H9 (cell line): Measurements from ENCODE around the gene GRK1. TPM values are rescaled to one million over a fixed set of nuclear protein-coding genes. Genes with fewer than 3 reads are reported as not detected.

Source experiments
- DNase-seq: peaks from one replicate; pipeline ENCODE4 v3.0.0-alpha.2; 2017
- H2AFZ ChIP-seq: one replicate; pipeline ENCODE4 v1.6.1; 2013; ENCODE audit warnings: mild to moderate bottlenecking, low read length, control low read depth, moderate library complexity
- H2AK5ac ChIP-seq: 2 replicates; pipeline ENCODE4 v1.6.1; 2013; ENCODE audit warnings: low read length, control low read depth, mixed read lengths; ENCODE audit not compliant: insufficient read length
- H2BK120ac ChIP-seq: one replicate; pipeline ENCODE4 v1.6.1; 2013; ENCODE audit warnings: low read depth, mild to moderate bottlenecking, low read length, control low read depth, inconsistent platforms; ENCODE audit not compliant: poor library complexity, severe bottlenecking
- H2BK12ac ChIP-seq: 2 replicates; pipeline ENCODE4 v1.6.1; 2013; ENCODE audit warnings: low read length, control low read depth, mixed read lengths, low read depth; ENCODE audit not compliant: insufficient read length
- H2BK15ac ChIP-seq: 2 replicates; pipeline ENCODE4 v1.6.1; 2013; ENCODE audit warnings: low read depth, low read length, control low read depth
- H2BK20ac ChIP-seq: one replicate; pipeline ENCODE4 v1.6.1; 2013; ENCODE audit warnings: low read depth, mild to moderate bottlenecking, low read length, control low read depth, inconsistent platforms; ENCODE audit not compliant: poor library complexity, severe bottlenecking
- H2BK5ac ChIP-seq: 2 replicates; pipeline ENCODE4 v1.6.1; 2013; ENCODE audit warnings: low read length, control low read depth, mixed read lengths; ENCODE audit not compliant: insufficient read length
- H3K14ac ChIP-seq: 2 replicates; pipeline ENCODE4 v1.6.1; 2013; ENCODE audit warnings: low read length, control low read depth; ENCODE audit not compliant: insufficient read depth
- H3K18ac ChIP-seq: 2 replicates; pipeline ENCODE4 v1.6.1; 2013; ENCODE audit warnings: low read depth, mild to moderate bottlenecking, mixed read lengths, low read length, control low read depth; ENCODE audit not compliant: insufficient read length
- H3K23ac ChIP-seq: 2 replicates; pipeline ENCODE4 v1.6.1; 2013; ENCODE audit warnings: low read length, control low read depth, mixed read lengths, low read depth; ENCODE audit not compliant: insufficient read length
- H3K23me2 ChIP-seq: 2 replicates; pipeline ENCODE4 v1.6.1; 2013; ENCODE audit warnings: low read depth, mild to moderate bottlenecking, mixed read lengths, low read length, control low read depth; ENCODE audit not compliant: insufficient read length, poor library complexity, severe bottlenecking
- H3K27ac ChIP-seq: 2 replicates; pipeline ENCODE4 v1.5.1; 2013; ENCODE audit warnings: low read length, control low read depth, mixed read lengths, low read depth; ENCODE audit not compliant: insufficient read length
- H3K27me3 ChIP-seq: 2 replicates; pipeline ENCODE4 v1.6.1; 2013; ENCODE audit warnings: low read length, control low read depth, inconsistent platforms; ENCODE audit not compliant: insufficient read depth
- H3K4ac ChIP-seq: 2 replicates; pipeline ENCODE4 v1.6.1; 2013; ENCODE audit warnings: low read depth, mild to moderate bottlenecking, control low read depth, inconsistent platforms, low read length, moderate library complexity
- H3K4me1 ChIP-seq: 2 replicates; pipeline ENCODE4 v1.6.1; 2013; ENCODE audit warnings: low read length, control low read depth, inconsistent platforms; ENCODE audit not compliant: insufficient read depth
- H3K4me2 ChIP-seq: 2 replicates; pipeline ENCODE4 v1.6.1; 2013; ENCODE audit warnings: low read length, control low read depth, mixed read lengths; ENCODE audit not compliant: insufficient read length, insufficient read depth
- H3K56ac ChIP-seq: 2 replicates; pipeline ENCODE4 v1.6.1; 2013; ENCODE audit warnings: low read depth, mild to moderate bottlenecking, mixed read lengths, low read length, control low read depth; ENCODE audit not compliant: insufficient read length
- H3K79me1 ChIP-seq: 2 replicates; pipeline ENCODE4 v1.6.1; 2013; ENCODE audit warnings: low read depth, mild to moderate bottlenecking, moderate library complexity, low read length, control low read depth, inconsistent platforms; ENCODE audit not compliant: insufficient read depth, poor library complexity, severe bottlenecking
- H3K79me2 ChIP-seq: 2 replicates; pipeline ENCODE4 v1.6.1; 2013; ENCODE audit warnings: low read length, control low read depth, inconsistent platforms; ENCODE audit not compliant: insufficient read depth
- H3K9ac ChIP-seq: 2 replicates; pipeline ENCODE4 v1.6.1; 2013; ENCODE audit warnings: low read length, control low read depth, mixed read lengths; ENCODE audit not compliant: insufficient read length; ENCODE audit errors: extremely low read depth
- H3K9me3 ChIP-seq: one replicate; pipeline ENCODE4 v1.6.1; 2013; ENCODE audit warnings: low read depth, low read length, inconsistent platforms; ENCODE audit not compliant: control insufficient read depth
- H3T11ph ChIP-seq: one replicate; pipeline ENCODE4 v1.6.1; 2013; ENCODE audit warnings: mild to moderate bottlenecking, low read length, control low read depth, inconsistent platforms
- H4K20me1 ChIP-seq: one replicate; pipeline ENCODE4 v1.6.1; 2013; ENCODE audit not compliant: control insufficient read depth, insufficient read length, insufficient read depth
- H4K5ac ChIP-seq: 2 replicates; pipeline ENCODE4 v1.6.1; 2013; ENCODE audit warnings: low read depth, mild to moderate bottlenecking, mixed read lengths, low read length, control low read depth; ENCODE audit not compliant: insufficient read length
- H4K8ac ChIP-seq: replicated peaks from 2 replicates; pipeline ENCODE4 v1.6.1; 2013; ENCODE audit warnings: low read length, control low read depth, mixed read lengths, low read depth; ENCODE audit not compliant: insufficient read length
- H4K91ac ChIP-seq: 2 replicates; pipeline ENCODE4 v1.6.1; 2013; ENCODE audit warnings: low read depth, mild to moderate bottlenecking, moderate library complexity, mixed read lengths, low read length, control low read depth; ENCODE audit not compliant: insufficient read length
- H3K27ac Mint-ChIP-seq, 3 experiments: 2 replicates in 2 of 3; 3 replicates in 1 of 3; pipeline ENCODE4 v1.8.0; 2020 to 2021; ENCODE audit warnings: mixed read lengths in 3 of 3, mild to moderate bottlenecking in 1 of 3, moderate library complexity in 1 of 3
- H3K27me3 Mint-ChIP-seq: 2 replicates; pipeline ENCODE4 v1.8.0; 2021; ENCODE audit warnings: low read depth, mild to moderate bottlenecking, moderate library complexity, mixed read lengths
- H3K36me3 Mint-ChIP-seq, 3 experiments: 2 replicates in 2 of 3; 3 replicates in 1 of 3; pipeline ENCODE4 v1.8.0; 2020 to 2021; ENCODE audit warnings: low read depth in 3 of 3, mixed read lengths in 3 of 3; ENCODE audit not compliant: insufficient read depth in 1 of 3
- H3K4me1 Mint-ChIP-seq, 2 experiments: 2 replicates each; pipeline ENCODE4 v1.8.0; 2020; ENCODE audit warnings: mixed read lengths in 2 of 2
- H3K4me3 Mint-ChIP-seq, 2 experiments: 2 replicates in 1 of 2; 3 replicates in 1 of 2; pipeline ENCODE4 v1.8.0; 2020 to 2021; ENCODE audit warnings: mild to moderate bottlenecking in 2 of 2, mixed read lengths in 2 of 2, moderate library complexity in 1 of 2
- H3K9me3 Mint-ChIP-seq, 2 experiments: 2 replicates in 1 of 2; 3 replicates in 1 of 2; pipeline ENCODE4 v1.8.0; 2020; ENCODE audit warnings: mild to moderate bottlenecking in 2 of 2, mixed read lengths in 2 of 2, moderate library complexity in 1 of 2
- WGBS: extraction: QIAGEN DNeasy Blood & Tissue Kit; methylation state at CpG from one replicate; pipeline ENCODE4 v1.1.7; 2013; ENCODE audit warnings: missing lambda C conversion rate, low lambda C conversion rate, mixed read lengths; ENCODE audit not compliant: insufficient read length; ENCODE audit errors: extremely low coverage; 5-methylcytosine and 5-hydroxymethylcytosine counted together
- total RNA-seq: library from RNA; stranded (reverse); gene quantifications from 2 replicates; pipeline ENCODE4 v1.2.1, GENCODE V29; 2021
- TF ChIP-seq, protein P1 (sequence below): fragments of 200-600 bp; sonication (generic); conservative IDR thresholded peaks from 3 replicates; pipeline ENCODE4 v1.8.0; 2021; ENCODE audit warnings: antibody characterized with exemption, mild to moderate bottlenecking

The GRK1 gene
- total RNA-seq, 1 experiment from 2014 or later, result 0.31 TPM

DNA sequence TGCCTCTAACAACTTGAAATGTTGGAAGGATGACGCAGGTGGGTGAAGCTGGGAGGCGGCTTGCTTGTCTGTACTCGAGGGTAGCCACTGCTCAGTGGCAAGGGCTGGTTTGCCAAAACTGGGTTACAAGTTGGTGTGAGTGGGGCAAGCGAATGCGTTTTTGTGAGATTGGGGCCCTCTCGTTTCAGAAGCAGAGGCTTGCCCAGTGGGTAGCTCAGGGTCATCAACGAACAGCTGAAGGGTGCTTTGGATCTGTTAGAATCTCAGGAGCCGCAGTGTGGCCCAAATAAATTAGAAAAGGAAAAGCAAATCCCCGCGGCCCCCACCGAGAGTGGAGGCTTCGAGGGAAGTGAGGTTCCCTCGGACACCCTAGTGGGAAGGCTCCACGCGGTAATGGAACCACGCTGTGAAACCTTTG lies 16.3 kb upstream of the GRK1 start:
- H3K4me3 Mint-ChIP-seq, result no peak overlapping the region
- 0 out of 7 replicates have a peak overlapping the region, but pooled peaks of 1 of the 3 experiments have one; percentile 32 for H3K27ac Mint-ChIP-seq
- H2AFZ ChIP-seq, result no peak overlapping the region
- no peaks in the 10 kb centered on the region for H4K20me1 ChIP-seq
- DNase-seq, result no peak
- H3K18ac ChIP-seq, result no peak overlapping the region
- H3K9ac ChIP-seq, result no peak overlapping the region
- H4K91ac ChIP-seq, result no peak overlapping the region
- peaks cover 0 to 16% of the 10 kb centered on the region in 2 experiments; a peak in 2 of 5 replicates for H3K9me3 Mint-ChIP-seq
- TF ChIP-seq, protein P1, sequence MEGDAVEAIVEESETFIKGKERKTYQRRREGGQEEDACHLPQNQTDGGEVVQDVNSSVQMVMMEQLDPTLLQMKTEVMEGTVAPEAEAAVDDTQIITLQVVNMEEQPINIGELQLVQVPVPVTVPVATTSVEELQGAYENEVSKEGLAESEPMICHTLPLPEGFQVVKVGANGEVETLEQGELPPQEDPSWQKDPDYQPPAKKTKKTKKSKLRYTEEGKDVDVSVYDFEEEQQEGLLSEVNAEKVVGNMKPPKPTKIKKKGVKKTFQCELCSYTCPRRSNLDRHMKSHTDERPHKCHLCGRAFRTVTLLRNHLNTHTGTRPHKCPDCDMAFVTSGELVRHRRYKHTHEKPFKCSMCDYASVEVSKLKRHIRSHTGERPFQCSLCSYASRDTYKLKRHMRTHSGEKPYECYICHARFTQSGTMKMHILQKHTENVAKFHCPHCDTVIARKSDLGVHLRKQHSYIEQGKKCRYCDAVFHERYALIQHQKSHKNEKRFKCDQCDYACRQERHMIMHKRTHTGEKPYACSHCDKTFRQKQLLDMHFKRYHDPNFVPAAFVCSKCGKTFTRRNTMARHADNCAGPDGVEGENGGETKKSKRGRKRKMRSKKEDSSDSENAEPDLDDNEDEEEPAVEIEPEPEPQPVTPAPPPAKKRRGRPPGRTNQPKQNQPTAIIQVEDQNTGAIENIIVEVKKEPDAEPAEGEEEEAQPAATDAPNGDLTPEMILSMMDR, result no peak
- H4K5ac ChIP-seq, result no peak overlapping the region
- no peak overlapping the region for H3K4ac ChIP-seq
- H3K14ac ChIP-seq, result no peak overlapping the region
- H2BK15ac ChIP-seq, result no peak overlapping the region
- H4K8ac ChIP-seq, result no peak overlapping the region
- no peaks in the 10 kb centered on the region for H3K79me2 ChIP-seq
- WGBS, result no CpG with 5 or more reads among the region's 16 CpGs
- H3K23ac ChIP-seq, result no peak overlapping the region
- no peaks in the 10 kb centered on the region for H3K79me1 ChIP-seq
- H3K56ac ChIP-seq, result no peak overlapping the region
- H3K27me3 Mint-ChIP-seq, result peaks cover 2% of the 10 kb centered on the region
- no peak overlapping the region for H3K4me2 ChIP-seq
- H3T11ph ChIP-seq, result no peak overlapping the region
- no peak overlapping the region for H2BK5ac ChIP-seq
- H3K27me3 ChIP-seq, result no peaks in the 10 kb centered on the region
- H3K9me3 ChIP-seq, result no peaks in the 10 kb centered on the region
- H3K4me1 ChIP-seq, result no peaks in the 10 kb centered on the region
- H2BK12ac ChIP-seq, result no peak overlapping the region
- no peak overlapping the region for H3K27ac ChIP-seq
- H3K36me3 Mint-ChIP-seq, result peaks cover 0 to 33% (median 17%) of the 10 kb centered on the region in 3 experiments; a peak in 5 of 7 replicates
- H2AK5ac ChIP-seq, result no peak overlapping the region
- no peak overlapping the region for H2BK20ac ChIP-seq
- no peaks in the 10 kb centered on the region for H3K23me2 ChIP-seq
- H3K4me1 Mint-ChIP-seq, result peaks cover 7% of the 10 kb centered on the region in 2 experiments
- no peak overlapping the region for H2BK120ac ChIP-seq
